ENCODE results near the gene GOLGA6A. TPM values are rescaled to one million over a fixed set of nuclear protein-coding genes. Genes with fewer than 3 reads are reported as not detected.

GOLGA6A gene
- total and polyA plus RNA-seq, 9 of the 15 experiments (the other 6 are each of a cell fraction or from before 2014, with no cell fraction given) = not detected

DNA sequence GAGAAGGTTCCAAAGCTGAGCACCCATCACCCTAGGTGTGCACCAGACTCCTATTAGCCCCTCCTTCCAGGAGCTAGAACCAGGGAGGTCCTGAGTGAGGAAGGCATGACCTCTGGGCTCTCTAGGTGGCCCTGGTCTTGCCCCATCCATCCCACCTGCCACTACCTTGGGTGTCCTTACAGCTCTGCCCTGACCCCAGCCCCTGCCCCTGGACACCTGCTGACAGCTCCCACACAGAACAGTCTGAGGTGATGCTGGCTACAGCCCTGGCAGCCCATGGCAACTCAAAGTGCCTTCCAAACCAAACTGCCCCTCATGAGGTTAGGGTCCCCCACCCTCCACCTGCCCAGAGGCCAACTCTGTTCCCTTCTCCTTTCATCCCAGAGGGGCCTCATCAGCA is 37.2 kb downstream of the GOLGA6A start:
- Histone ChIP-seq H2AFZ (ENCODE audit: low read depth, low read length) (no peak overlapping the region), H3K4me2 (ENCODE audit: insufficient read depth, low read length) (no peak overlapping the region), H3K79me2 (ENCODE audit: control insufficient read depth, insufficient read depth, low read length) (no peaks in the 10 kb centered on the region), H3K9me3 (replicated peaks; ENCODE audit: control insufficient read depth, insufficient read depth, low read depth, low read length) (no peaks in the 10 kb centered on the region), H3K9me1 (ENCODE audit: control insufficient read depth, insufficient read depth, low read length) (no peaks in the 10 kb centered on the region), H3K9ac (ENCODE audit: insufficient read depth in 1 of 2, low read depth in 2 of 2, low read length in 2 of 2) (no peak overlapping the region), H3K27ac (ENCODE audit: extremely low read depth, low read depth, low read length) (no peak overlapping the region), H3K27me3 (ENCODE audit: control insufficient read depth in 2 of 2, insufficient read depth in 2 of 2, low read length in 2 of 2) (peaks cover 0 to 29% of the 10 kb centered on the region in 2 experiments; a peak in 3 of 5 replicates), H3K36me3 (ENCODE audit: control insufficient read depth, insufficient read depth, low read length) (no peaks in the 10 kb centered on the region), H4K20me1 (replicated peaks; ENCODE audit: control insufficient read depth, insufficient read depth, low read length) (0 out of 2 replicates have a peak, but pooled peaks cover 18% of the 10 kb centered on the region), H3K4me3 (no peak overlapping the region), H3K4me1 (replicated peaks in 1 of 2; ENCODE audit: control insufficient read depth in 2 of 2, insufficient read depth in 2 of 2, low read length in 2 of 2) (peaks cover 0 to 9% of the 10 kb centered on the region in 2 experiments; a peak in 2 of 5 replicates)
- in situ Hi-C loops (cut with MboI) (no loop called here), intact Hi-C loops (cut with micrococcal nuclease) (no loop called here)
- TF ChIP-seq, protein P1, sequence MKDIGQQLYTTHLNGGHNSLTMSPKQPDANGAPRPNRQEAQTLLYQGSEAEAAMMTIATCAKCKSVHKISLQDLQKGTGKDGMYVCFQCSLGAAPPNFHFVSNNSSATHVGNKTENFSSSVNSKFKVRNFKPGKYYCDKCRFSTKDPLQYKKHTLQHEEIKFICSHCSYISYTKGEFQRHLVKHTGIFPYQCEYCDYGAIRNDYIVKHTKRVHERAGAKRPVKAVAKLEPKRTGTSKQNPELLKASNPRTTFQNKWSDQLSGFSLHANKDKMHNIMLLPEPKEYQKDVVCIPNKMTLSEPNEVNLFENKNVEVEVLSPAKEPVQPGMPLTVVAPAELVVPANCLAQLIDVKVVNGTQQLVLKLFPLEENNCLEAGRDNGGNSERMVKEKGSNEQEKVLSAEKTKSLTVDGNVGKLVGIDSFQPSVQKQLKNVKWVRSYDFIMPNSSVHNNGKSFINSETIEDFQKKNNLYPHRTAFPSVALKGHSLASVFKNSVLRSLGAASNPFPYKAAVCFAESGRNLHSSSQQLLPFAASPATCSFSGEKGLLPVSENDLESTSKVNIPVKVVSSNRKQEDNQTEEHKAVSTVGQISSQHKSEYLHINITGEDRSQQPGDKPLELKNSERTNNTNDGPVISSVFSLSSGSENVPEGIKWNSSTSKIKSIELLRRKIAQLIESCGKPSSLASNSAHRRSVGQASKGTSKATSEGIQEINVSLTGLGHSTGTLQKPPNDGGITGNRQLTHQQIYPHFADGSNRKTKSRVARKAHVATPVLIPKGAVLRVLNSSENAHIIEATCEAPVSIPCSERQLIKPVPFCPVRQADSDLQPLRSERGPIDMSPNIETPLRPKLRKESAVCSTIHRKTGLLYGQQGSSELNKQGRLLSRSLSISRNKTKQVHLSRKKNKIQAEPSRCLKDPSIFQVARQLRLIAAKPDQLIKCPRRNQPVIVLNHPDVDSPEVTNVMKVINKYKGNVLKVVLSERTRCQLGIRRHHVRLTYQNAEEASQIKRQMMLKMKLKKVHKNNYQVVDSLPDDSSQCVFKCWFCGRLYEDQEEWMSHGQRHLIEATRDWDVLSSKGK (CRISPR knock-in tag; IDR thresholded peaks at IDR 0.05) = no peak
- no peak for TF ChIP-seq RUNX1 (IDR thresholded peaks at IDR 0.05; ENCODE audit: low read depth)
- TF ChIP-seq CHCHD3 (CRISPR knock-in tag; IDR thresholded peaks at IDR 0.05) = no peak
- no peak for TF ChIP-seq ZNF79 (CRISPR knock-in tag; IDR thresholded peaks at IDR 0.05; ENCODE audit: low read depth)
- TF ChIP-seq, protein P2, sequence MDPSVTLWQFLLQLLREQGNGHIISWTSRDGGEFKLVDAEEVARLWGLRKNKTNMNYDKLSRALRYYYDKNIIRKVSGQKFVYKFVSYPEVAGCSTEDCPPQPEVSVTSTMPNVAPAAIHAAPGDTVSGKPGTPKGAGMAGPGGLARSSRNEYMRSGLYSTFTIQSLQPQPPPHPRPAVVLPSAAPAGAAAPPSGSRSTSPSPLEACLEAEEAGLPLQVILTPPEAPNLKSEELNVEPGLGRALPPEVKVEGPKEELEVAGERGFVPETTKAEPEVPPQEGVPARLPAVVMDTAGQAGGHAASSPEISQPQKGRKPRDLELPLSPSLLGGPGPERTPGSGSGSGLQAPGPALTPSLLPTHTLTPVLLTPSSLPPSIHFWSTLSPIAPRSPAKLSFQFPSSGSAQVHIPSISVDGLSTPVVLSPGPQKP (CRISPR knock-in tag; IDR thresholded peaks at IDR 0.05) = no peak
- TF ChIP-seq, protein P3, sequence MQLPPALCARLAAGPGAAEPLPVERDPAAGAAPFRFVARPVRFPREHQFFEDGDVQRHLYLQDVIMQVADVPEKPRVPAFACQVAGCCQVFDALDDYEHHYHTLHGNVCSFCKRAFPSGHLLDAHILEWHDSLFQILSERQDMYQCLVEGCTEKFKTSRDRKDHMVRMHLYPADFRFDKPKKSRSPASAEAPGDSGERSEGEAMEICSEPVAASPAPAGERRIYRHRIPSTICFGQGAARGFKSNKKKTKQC (CRISPR knock-in tag; IDR thresholded peaks at IDR 0.05) = no peak
- no peak for TF ChIP-seq STAG1 (CRISPR knock-in tag; IDR thresholded peaks at IDR 0.05; ENCODE audit: borderline replicate concordance)
- TF ChIP-seq TAL1 (IDR thresholded peaks at IDR 0.05) = no peak
- no peak for TF ChIP-seq YY1 (IDR thresholded peaks at IDR 0.05; ENCODE audit: borderline replicate concordance in 1 of 3, control insufficient read depth in 1 of 3, extremely low read depth in 1 of 3, insufficient read depth in 3 of 3, insufficient read length in 1 of 3, insufficient replicate concordance in 2 of 3, low read depth in 1 of 3, low read length in 2 of 3)
- no peak for TF ChIP-seq ZFP36 (IDR thresholded peaks at IDR 0.05; ENCODE audit: low read depth, low read length, partially characterized antibody)
- TF ChIP-seq SMAD2 (IDR thresholded peaks at IDR 0.05; ENCODE audit: low read depth, low read length) = no peak
- no TSS peak for BruUV-seq (replicated peaks)
- FAIRE-seq = no peak
- ChIA-PET CTCF (ENCODE audit: low intra/inter-chr PET ratio) (no interaction called here), POLR2A (interaction anchor here (0.7 to 1.3 kb wide), 3 partner anchors 9 to 229 kb away, joined by 3 to 5 read pairs (median 4); no protein-coding TSS in a partner anchor)
- no peak for DNase-seq (ENCODE audit: extremely low read depth in 1 of 4, low spot score in 3 of 4)
- no peak for ATAC-seq

Data from K562 (cell line).